PC-9 (cell line): ENCODE data around the gene TMEM120A. TPM values are rescaled to one million over a fixed set of nuclear protein-coding genes. Genes with fewer than 3 reads are reported as not detected.
"Not testable (repeated sequence)": the region's sequence is repeated elsewhere in the genome, so short reads cannot be mapped to it uniquely, and the experiment has no call there.

Experiments used
- BruUV-seq: library from RNA; stranded (reverse); fragments of 400-500 nt; replicated peaks from 2 replicates; lab custom pipeline; 2021; lab: Mats Ljungman, UMichigan
- CTCF ChIA-PET: fragments of 300-600 bp; sonication (Branson Sonifier 250); formaldehyde crosslinking; loops from one replicate; lab custom pipeline; 2022; ENCODE audit warnings: antibody characterized with exemption; lab: Charles Lee
- POLR2A ChIA-PET: fragments of 300-600 bp; sonication (Branson Sonifier 250); formaldehyde crosslinking; loops from one replicate; lab custom pipeline; 2022; ENCODE audit warnings: antibody characterized with exemption; ENCODE audit not compliant: unreplicated experiment; lab: Charles Lee
- DNase-seq, 2 experiments: peaks; one replicate each; pipeline versions ENCODE4 v3.0.0 to v3.0.0-alpha.2; 2015 to 2022; ENCODE audit warnings: mixed read lengths in 1 of 2
- H2AFZ ChIP-seq: fragments of 200-600 bp; sonication (generic); 2 replicates; pipeline ENCODE4 v1.8.1; 2017; ENCODE audit warnings: antibody characterized with exemption
- H3F3A ChIP-seq: fragments of 200-600 bp; sonication (generic); 2 replicates; pipeline ENCODE4 v1.8.1; 2017; ENCODE audit warnings: antibody characterized with exemption, mild to moderate bottlenecking, low read depth; ENCODE audit not compliant: insufficient read depth
- H3K27ac ChIP-seq: fragments of 200-600 bp; sonication (generic); 2 replicates; pipeline ENCODE4 v1.6.1; 2016; ENCODE audit warnings: mixed run types
- H3K27me3 ChIP-seq: fragments of 200-600 bp; sonication (generic); 2 replicates; pipeline ENCODE4 v1.6.1; 2016; ENCODE audit warnings: low read depth, mixed run types; ENCODE audit not compliant: insufficient read depth
- H3K36me3 ChIP-seq: fragments of 200-600 bp; sonication (generic); 2 replicates; pipeline ENCODE4 v1.6.1; 2016; ENCODE audit warnings: low read depth, mixed run types
- H3K4me1 ChIP-seq: fragments of 200-600 bp; sonication (generic); replicated peaks from 2 replicates; pipeline ENCODE4 v1.6.1; 2016; ENCODE audit warnings: mixed run types; ENCODE audit not compliant: insufficient read depth
- H3K4me2 ChIP-seq: fragments of 200-600 bp; sonication (generic); 2 replicates; pipeline ENCODE4 v1.6.1; 2017; ENCODE audit warnings: mixed run types
- H3K4me3 ChIP-seq: fragments of 200-600 bp; sonication (generic); 2 replicates; pipeline ENCODE4 v1.6.1; 2016; ENCODE audit warnings: mixed run types
- H3K79me2 ChIP-seq: fragments of 200-600 bp; sonication (generic); 2 replicates; pipeline ENCODE4 v1.6.1; 2017; ENCODE audit warnings: low read depth, mixed run types
- H3K9me2 ChIP-seq: fragments of 200-600 bp; sonication (generic); 2 replicates; pipeline ENCODE4 v1.8.1; 2017; ENCODE audit warnings: mild to moderate bottlenecking; ENCODE audit not compliant: insufficient read depth
- H3K9me3 ChIP-seq: fragments of 200-600 bp; sonication (generic); 2 replicates; pipeline ENCODE4 v1.8.1; 2016; ENCODE audit warnings: low read depth; ENCODE audit not compliant: insufficient read depth
- H4K20me1 ChIP-seq: fragments of 200-600 bp; sonication (generic); 2 replicates; pipeline ENCODE4 v1.8.1; 2017; ENCODE audit not compliant: insufficient read depth
- CTCF ChIP-seq: fragments of 200-600 bp; sonication (generic); conservative IDR thresholded peaks from 2 replicates; pipeline ENCODE4 v1.6.1; 2017; ENCODE audit warnings: mixed run types, antibody characterized with exemption, mild to moderate bottlenecking, moderate library complexity
- EZH2 ChIP-seq: fragments of 200-600 bp; sonication (generic); IDR thresholded peaks from 2 replicates; pipeline ENCODE4 v1.8.0; 2017; ENCODE audit warnings: antibody characterized with exemption, low read depth
- intact Hi-C: fragments of 100-400 bp; cut with micrococcal nuclease; formaldehyde crosslinking; loops from one replicate; pipeline ENCODE4 v1.10.0; 2022; ENCODE audit not compliant: unreplicated experiment
- total RNA-seq: library from RNA; stranded (reverse); gene quantifications from 2 replicates; pipeline ENCODE4 v1.2.3, GENCODE V29; 2021

Gene TMEM120A
- total RNA-seq, 1 experiment from 2014 or later = 27.0 TPM

- Histone ChIP-seq H2AFZ (no peak overlapping the region), H3K36me3 (no peaks in the 10 kb centered on the region), H3K4me2 (no peak overlapping the region), H3K9me3 (no peaks in the 10 kb centered on the region), H3K4me1 (no peaks in the 10 kb centered on the region), H3K9me2 (no peaks in the 10 kb centered on the region), H3K27me3 (no peaks in the 10 kb centered on the region), H3K4me3 (no peak overlapping the region), H4K20me1 (no peaks in the 10 kb centered on the region), H3K79me2 (no peaks in the 10 kb centered on the region), H3F3A (no peaks in the 10 kb centered on the region), H3K27ac (no peak overlapping the region)
- CTCF ChIA-PET = interaction anchor here (0.6 kb wide), 1 partner anchor 131 kb away, joined by 6 read pairs; no protein-coding TSS in a partner anchor
- BruUV-seq = no TSS peak
- no peak for TF ChIP-seq CTCF
- no peak for TF ChIP-seq EZH2
- POLR2A ChIA-PET = interaction anchor here (0.5 kb wide), 1 partner anchor 35 kb away, joined by 21 read pairs; no protein-coding TSS in a partner anchor
- no peak for DNase-seq
- intact Hi-C loops = no loop called here
These were observed 15.5 kb upstream of the TMEM120A start for GRCh38 chr7:76009672-76010600.

- BruUV-seq = no TSS peak
- Histone ChIP-seq H3K79me2 (no peaks in the 10 kb centered on the region), H2AFZ (no peak overlapping the region), H3F3A (no peaks in the 10 kb centered on the region; the same call in 1 of the 2 replicates), H3K27ac (no peak overlapping the region), H3K4me2 (no peak overlapping the region), H3K4me1 (no peaks in the 10 kb centered on the region), H3K27me3 (no peaks in the 10 kb centered on the region), H3K9me2 (no peaks in the 10 kb centered on the region), H3K4me3 (no peak overlapping the region), H3K9me3 (no peaks in the 10 kb centered on the region), H4K20me1 (no peaks in the 10 kb centered on the region), H3K36me3 (no peaks in the 10 kb centered on the region)
- CTCF ChIA-PET = no interaction called here
- POLR2A ChIA-PET = no interaction called here
- no peak for DNase-seq
- intact Hi-C loops = no loop called here
- TF ChIP-seq CTCF (no peak), EZH2 (no peak)
These were observed 13.8 kb upstream of the TMEM120A start for GRCh38 chr7:76008156-76008687.

GRCh38 chr7:76005004-76005403 lies 10.6 kb upstream of the TMEM120A start:
- H3K27ac ChIP-seq, DNase-seq, H3K79me2 ChIP-seq, H3K4me3 ChIP-seq, H3K4me2 ChIP-seq, H3K9me2 ChIP-seq, H3K4me1 ChIP-seq, BruUV-seq, H3K27me3 ChIP-seq, H3K36me3 ChIP-seq, H2AFZ ChIP-seq, H3K9me3 ChIP-seq, intact Hi-C loops, POLR2A ChIA-PET, H4K20me1 ChIP-seq, H3F3A ChIP-seq: not testable (repeated sequence)
- CTCF ChIA-PET = interaction anchor here (0.7 kb wide), 1 partner anchor 240 kb away, joined by 4 read pairs; no protein-coding TSS in a partner anchor
